Endometrium (tissue), 2 donors: ENCODE results near the gene ZNF780A.
"Not testable (repeated sequence)": the region's sequence is repeated elsewhere in the genome, so short reads cannot be mapped to it uniquely, and the experiment has no call there.

Experiments
- FAIRE-seq: peaks from 2 replicates; lab custom pipeline; 2012; peaks lifted over from hg19 to GRCh38; lab: Jason Lieb, UNC
- donor health status: control.
- donor health status: control.

ZNF780A gene

GRCh38 chr19:40081411-40081810, 9.3 kb downstream of the ZNF780A start:
- no peak for FAIRE-seq

GRCh38 chr19:40080289-40080688, 10.5 kb downstream of the ZNF780A start:
- FAIRE-seq = no peak

GRCh38 chr19:40078377-40078776, 12.4 kb downstream of the ZNF780A start:
- no peak for FAIRE-seq

- FAIRE-seq = no peak
Measured at GRCh38 chr19:40070058-40070457, 20.7 kb downstream of the ZNF780A start.

- FAIRE-seq = no peak
Measured at GRCh38 chr19:40059624-40060023, 31.1 kb downstream of the ZNF780A start.

- no peak for FAIRE-seq
Measured at GRCh38 chr19:40057166-40057565, 33.6 kb downstream of the ZNF780A start.

- no peak for FAIRE-seq
Measured at GRCh38 chr19:40056505-40056904, 34.2 kb downstream of the ZNF780A start.

GRCh38 chr19:40055832-40056504, 34.8 kb downstream of the ZNF780A start, which contains the start of gene ZNF780B:
ZNF780B (minus strand) TSS chr19:40056231; CDS start chr19:40050332, 5,899 bp downstream.
- no peak for FAIRE-seq

GRCh38 chr19:40055049-40055448, 35.7 kb downstream of the ZNF780A start:
- no peak for FAIRE-seq

- no peak for FAIRE-seq
Measured at GRCh38 chr19:40054632-40055031, 36.1 kb downstream of the ZNF780A start.

- no peak for FAIRE-seq
Measured at GRCh38 chr19:40053491-40053890, 37.3 kb downstream of the ZNF780A start.

- FAIRE-seq = not testable (repeated sequence)
Measured at GRCh38 chr19:40041718-40042117, 49.0 kb downstream of the ZNF780A start.

- not testable (repeated sequence) for FAIRE-seq
Measured at GRCh38 chr19:40038047-40038446, 52.7 kb downstream of the ZNF780A start.

GRCh38 chr19:40035996-40036395, 54.7 kb downstream of the ZNF780A start:
- no peak for FAIRE-seq

GRCh38 chr19:40033989-40034560, 56.7 kb downstream of the ZNF780A start:
- no peak for FAIRE-seq

GRCh38 chr19:40026597-40026970, 64.2 kb downstream of the ZNF780A start:
- no peak for FAIRE-seq

- FAIRE-seq = no peak
Measured at GRCh38 chr19:40025938-40026596, 64.7 kb downstream of the ZNF780A start.

- no peak for FAIRE-seq
Measured at GRCh38 chr19:40023969-40024368, 66.8 kb downstream of the ZNF780A start.
